Measurements from ENCODE around the gene RBM19.

Gene RBM19

GRCh38 chr12:113988064-113988451 lies 21.9 kb upstream of the RBM19 start:
- DNase-seq (ENCODE audit: low read depth), result no peak

- DNase-seq (ENCODE audit: low read depth), result no peak
Observed at GRCh38 chr12:113987261-113988063, 21.3 kb upstream of the RBM19 start.

- no peak for DNase-seq (ENCODE audit: low read depth)
Observed at GRCh38 chr12:113984464-113984863, 18.3 kb upstream of the RBM19 start.

DNA sequence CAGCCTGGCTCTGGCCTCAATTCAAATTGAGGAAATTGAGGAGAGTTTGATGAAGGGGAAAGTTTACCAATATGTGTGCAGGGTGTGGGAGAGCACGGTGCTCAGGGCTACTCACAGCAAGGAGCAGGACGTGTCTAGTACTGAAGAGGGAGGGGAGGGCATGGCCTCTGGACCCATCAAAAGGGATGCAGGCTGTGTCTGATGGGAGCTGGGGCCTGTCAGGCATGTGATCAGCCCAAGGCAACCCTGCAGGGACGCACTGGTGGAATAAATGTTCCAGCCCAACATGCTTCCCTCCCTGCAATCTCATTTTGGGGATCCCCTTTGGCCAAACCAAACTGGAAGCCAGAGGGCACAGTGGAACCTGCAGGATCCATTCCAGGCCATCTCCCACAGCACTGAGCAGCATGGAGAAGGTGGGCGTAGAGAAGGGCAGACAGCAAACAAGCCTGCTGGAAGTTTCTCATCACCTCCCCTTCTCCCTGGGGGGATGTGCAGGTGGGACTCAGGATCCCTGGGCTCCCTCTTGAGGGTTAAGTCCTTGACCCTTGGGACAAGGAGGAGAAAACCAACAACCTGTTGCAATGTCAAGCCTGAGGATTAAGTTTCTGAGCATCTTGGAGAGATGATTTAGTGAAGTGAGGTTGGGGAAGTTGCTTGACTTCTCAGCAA lies 17.8 kb upstream of the RBM19 start:
- DNase-seq (ENCODE audit: low read depth), result no peak

DNA sequence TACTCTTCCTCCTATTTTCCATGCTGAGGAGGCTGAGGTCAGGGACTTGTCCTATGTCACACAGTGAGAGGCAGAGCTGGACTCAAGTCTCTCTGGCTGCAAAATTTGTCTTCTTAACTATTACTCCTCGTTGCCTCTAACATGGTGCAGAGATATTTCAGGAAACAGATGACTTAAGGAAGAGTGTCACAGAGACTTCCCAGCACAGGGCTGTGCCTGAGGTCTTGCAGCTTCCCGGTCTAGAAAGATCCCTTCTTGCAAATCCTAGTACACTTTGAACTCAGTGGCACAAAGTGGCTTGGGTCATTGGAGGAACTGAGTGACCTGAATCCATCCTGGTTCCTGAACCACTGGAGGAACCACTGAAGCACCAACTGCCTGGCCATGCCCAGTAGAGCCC lies 17.1 kb upstream of the RBM19 start:
- no peak for DNase-seq (ENCODE audit: low read depth)

GRCh38 chr12:113981876-113982275 lies 15.8 kb upstream of the RBM19 start:
- DNase-seq (ENCODE audit: low read depth), result no peak

DNA sequence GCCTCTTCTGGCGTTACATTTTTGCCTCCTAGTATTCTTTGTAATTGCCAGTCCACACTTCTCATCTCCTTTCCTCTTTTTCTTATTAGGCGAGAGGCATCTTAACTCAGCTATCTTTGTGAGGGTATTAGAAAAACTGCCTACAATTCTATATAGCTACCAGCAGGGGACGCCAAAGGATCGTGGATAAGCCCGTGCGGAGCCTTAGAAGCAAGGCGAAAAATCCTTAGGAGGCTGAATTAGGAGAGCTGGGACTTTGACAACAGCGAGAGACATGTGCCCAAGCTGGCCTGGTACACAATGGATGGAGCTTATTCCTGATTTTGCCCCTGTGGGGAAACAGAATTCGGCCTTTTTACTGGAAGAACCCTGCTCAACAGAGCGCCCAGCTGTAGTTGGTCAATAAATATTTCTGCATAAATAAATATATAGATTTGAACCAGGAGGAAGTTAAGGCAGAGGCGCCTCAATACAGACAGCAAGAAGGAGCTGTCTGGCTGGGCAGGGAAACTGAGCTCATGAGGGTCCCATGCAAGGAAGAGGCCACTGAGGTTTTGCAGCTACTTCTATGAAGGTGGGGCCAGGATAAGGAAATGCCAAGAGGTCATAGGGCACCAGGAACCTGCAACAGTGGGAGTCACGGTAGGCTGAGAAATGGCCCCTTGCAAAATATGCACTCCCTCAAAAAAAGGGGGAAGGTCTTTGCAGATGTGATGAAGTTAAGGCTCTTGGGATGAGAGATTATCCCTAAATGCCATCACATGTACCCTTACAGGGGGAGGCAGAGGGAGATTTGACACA lies 14.6 kb upstream of the RBM19 start:
- DNase-seq (ENCODE audit: low read depth), result peak; percentile 79

DNA sequence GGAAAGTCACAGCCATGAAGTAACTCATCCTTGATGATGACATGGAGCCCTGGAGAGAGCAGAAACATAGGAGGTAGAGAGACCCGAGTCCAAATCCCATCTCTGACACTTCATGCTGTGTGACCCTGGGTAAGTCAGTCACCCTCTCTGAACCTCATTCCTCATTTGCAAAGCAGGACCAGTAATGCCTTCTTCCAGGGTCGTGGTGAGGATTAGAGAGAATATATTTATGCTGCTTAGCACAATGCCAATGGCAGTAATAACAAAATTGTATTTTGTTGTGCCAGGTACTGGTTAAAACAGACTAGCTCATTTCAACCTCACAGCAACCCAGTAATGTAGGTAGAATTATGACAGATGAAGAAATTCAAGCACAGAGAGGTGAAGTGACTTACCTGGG lies 13.9 kb upstream of the RBM19 start:
- DNase-seq (ENCODE audit: low read depth), result no peak

GRCh38 chr12:113978080-113978479 lies 12.0 kb upstream of the RBM19 start:
- DNase-seq (ENCODE audit: low read depth), result no peak

DNA sequence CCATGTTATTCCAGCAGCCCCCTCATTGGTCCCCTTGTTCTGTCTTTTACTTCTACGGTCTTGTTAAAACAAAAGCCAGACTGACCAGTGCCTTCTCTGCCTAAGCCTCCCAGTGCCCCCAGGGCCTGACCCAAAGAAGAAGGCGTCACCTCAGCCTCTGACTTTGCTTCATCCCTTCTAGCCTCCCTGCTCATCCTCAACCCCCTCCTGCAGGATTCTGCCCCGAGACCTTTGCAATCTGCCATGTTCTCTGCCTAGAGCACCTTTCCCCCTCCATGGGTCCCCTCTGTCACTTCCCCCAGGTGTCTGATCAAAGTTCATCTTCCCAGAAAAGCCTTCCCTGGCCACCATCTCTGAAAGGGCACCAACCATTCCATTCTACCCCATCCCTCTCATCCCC lies 7.9 kb upstream of the RBM19 start:
- no peak for DNase-seq (ENCODE audit: low read depth)

GRCh38 chr12:113973109-113973904 lies 7.2 kb upstream of the RBM19 start:
- DNase-seq (ENCODE audit: low read depth), result no peak

GRCh38 chr12:113971392-113971791 lies 5.3 kb upstream of the RBM19 start:
- DNase-seq (ENCODE audit: low read depth), result no peak

GRCh38 chr12:113970211-113970610 lies 4.1 kb upstream of the RBM19 start:
- no peak for DNase-seq (ENCODE audit: low read depth)

GRCh38 chr12:113967368-113967767 lies 1.2 kb upstream of the RBM19 start:
- no peak for DNase-seq (ENCODE audit: low read depth)

DNA sequence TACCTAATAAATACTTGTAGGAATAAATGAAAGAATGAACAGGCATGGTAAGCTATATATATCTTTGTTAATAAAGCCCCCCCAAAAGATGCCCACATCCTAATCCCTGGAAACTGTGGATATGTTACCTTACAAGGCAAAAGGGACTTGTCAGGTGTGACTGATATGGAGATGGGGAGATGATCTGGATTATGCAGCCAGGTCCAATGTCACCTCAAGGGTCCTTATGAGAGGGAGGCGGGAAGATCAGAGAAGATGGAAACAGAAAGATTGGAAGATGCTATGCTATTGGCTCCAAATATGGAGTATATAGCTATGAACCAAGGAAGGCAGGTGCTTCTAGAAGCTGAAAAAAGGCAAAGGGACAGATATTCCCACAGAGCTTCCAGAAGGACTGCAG lies 3.4 kb downstream of the RBM19 start:
- DNase-seq (ENCODE audit: low read depth), result no peak

GRCh38 chr12:113961921-113962710 lies 4.0 kb downstream of the RBM19 start:
- peak; percentile 30 for DNase-seq (ENCODE audit: low read depth)

GRCh38 chr12:113960030-113960429 lies 6.1 kb downstream of the RBM19 start:
- no peak for DNase-seq (ENCODE audit: low read depth)

DNA sequence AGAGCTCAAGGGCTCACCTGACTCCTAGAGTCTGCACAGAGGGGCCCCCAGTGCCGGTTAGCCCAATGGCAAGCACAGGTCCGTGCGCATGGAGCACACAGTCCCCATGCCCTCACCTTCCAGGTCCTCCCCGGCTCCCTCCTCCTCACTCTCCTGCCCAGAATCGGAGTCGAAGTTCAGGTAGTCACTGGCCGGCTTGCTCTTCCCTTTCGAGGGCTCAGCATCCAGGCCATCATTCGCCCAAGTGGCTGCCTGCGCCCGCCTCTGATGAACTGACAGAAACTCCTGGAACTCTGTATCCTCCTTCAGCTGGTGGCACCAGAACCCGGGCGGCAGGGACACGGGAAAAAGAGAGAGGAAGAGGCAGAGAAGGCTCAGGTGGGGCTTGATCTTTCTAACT lies 7.0 kb downstream of the RBM19 start:
- no peak for DNase-seq (ENCODE audit: low read depth)

DNA sequence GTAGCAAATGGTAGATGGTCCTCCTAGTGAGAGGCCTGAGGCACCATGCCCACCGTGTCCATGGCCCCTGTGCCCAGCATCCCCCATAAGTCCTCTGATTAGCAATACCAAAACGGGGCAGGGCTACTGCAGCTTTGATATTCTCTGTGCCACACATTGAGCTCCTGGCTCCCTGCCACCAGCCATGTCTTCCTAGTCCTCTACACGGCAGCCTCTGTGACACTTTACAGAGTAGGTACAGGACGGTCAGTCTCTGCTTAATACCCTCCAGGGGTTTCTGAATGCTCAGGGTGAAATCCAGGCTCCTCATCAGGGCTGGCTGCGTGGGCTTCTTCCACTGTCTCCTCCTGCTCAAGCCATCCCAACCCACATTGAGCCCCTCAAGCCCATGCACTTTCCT lies 8.0 kb downstream of the RBM19 start:
- DNase-seq (ENCODE audit: low read depth), result no peak

GRCh38 chr12:113957627-113958026 lies 8.5 kb downstream of the RBM19 start:
- DNase-seq (ENCODE audit: low read depth), result no peak

Measured in EH (cell line).